ENCODE data around the gene XPNPEP2.

- TF ChIP-seq EZH2phosphoT487 (IDR thresholded peaks at IDR 0.05; ENCODE audit: insufficient read depth, low read depth) (no peak), EZH2 (IDR thresholded peaks at IDR 0.05; ENCODE audit: insufficient read depth, poor library complexity, severe bottlenecking) (no peak)
Measured at GRCh38 chrX:129780441-129781105, 41.8 kb downstream of the XPNPEP2 start.
